Measurements from ENCODE around the gene SBF1.
A peak's percentile ranks its signal among the peaks of the same experiment; 100 is the strongest.

GRCh38 chr22:50507421-50507990 is 32.7 kb upstream of the SBF1 start, which contains the start of gene LMF2:
- TF ChIP-seq POLR2A (IDR thresholded peaks at IDR 0.05) = peak in 1 of 2 donors; percentile 65
- TF ChIP-seq CTCF (IDR thresholded peaks at IDR 0.05) = peak in 2 of 12 donors; percentile 15 to 20

Measured in heart left ventricle (tissue), 13 donors.